ENCODE measurements around the gene RIN3. TPM values are rescaled to one million over a fixed set of nuclear protein-coding genes. Genes with fewer than 3 reads are reported as not detected.
"Not testable (repeated sequence)": the region's sequence is repeated elsewhere in the genome, so short reads cannot be mapped to it uniquely, and the experiment has no call there.

The RIN3 gene
- total RNA-seq, 1 experiment from 2014 or later: 1.5 TPM

GRCh38 chr14:92534932-92535643, 21.5 kb downstream of the RIN3 start:
- no peak overlapping the region for H2AFZ ChIP-seq (ENCODE audit: low read length)
- H4K5ac ChIP-seq (ENCODE audit: insufficient read length, low read depth, low read length): no peak overlapping the region
- no peak overlapping the region for H3K4ac ChIP-seq (ENCODE audit: low read depth, low read length)
- H3K23ac ChIP-seq (ENCODE audit: insufficient read length, low read depth, low read length): no peak overlapping the region
- H3K79me1 ChIP-seq (ENCODE audit: insufficient read depth, low read depth, low read length, poor library complexity, severe bottlenecking): no peaks in the 10 kb centered on the region
- no peak overlapping the region for H3K56ac ChIP-seq (ENCODE audit: insufficient read length, low read depth, low read length)
- no peak overlapping the region for H2BK12ac ChIP-seq (ENCODE audit: insufficient read length, low read depth, low read length)
- no peak overlapping the region for H3K14ac ChIP-seq (ENCODE audit: insufficient read depth, low read length)
- no peak overlapping the region for H3K4me3 Mint-ChIP-seq
- no peak for DNase-seq
- H3K27ac Mint-ChIP-seq: no peak overlapping the region
- H3K23me2 ChIP-seq (ENCODE audit: insufficient read length, low read depth, low read length, poor library complexity, severe bottlenecking): no peaks in the 10 kb centered on the region
- no peak overlapping the region for H2BK15ac ChIP-seq (ENCODE audit: low read depth, low read length)
- no peak for TF ChIP-seq CTCF (conservative IDR thresholded peaks at IDR 0.05)
- H4K91ac ChIP-seq (ENCODE audit: insufficient read length, low read depth, low read length): no peak overlapping the region
- no peaks in the 10 kb centered on the region; the same call in 1 of the 2 replicates for H3K4me1 ChIP-seq (ENCODE audit: insufficient read depth, low read length)
- peaks cover 13 to 14% of the 10 kb centered on the region in 2 experiments for H3K4me1 Mint-ChIP-seq
- no peak overlapping the region for H2BK20ac ChIP-seq (ENCODE audit: low read depth, low read length, poor library complexity, severe bottlenecking)
- H4K20me1 ChIP-seq (ENCODE audit: control insufficient read depth, insufficient read depth, insufficient read length): no peaks in the 10 kb centered on the region
- no peak overlapping the region for H2BK5ac ChIP-seq (ENCODE audit: insufficient read length, low read length)
- H2AK5ac ChIP-seq (ENCODE audit: insufficient read length, low read length): no peak overlapping the region
- no peak overlapping the region for H2BK120ac ChIP-seq (ENCODE audit: low read depth, low read length, poor library complexity, severe bottlenecking)
- H3K18ac ChIP-seq (ENCODE audit: insufficient read length, low read depth, low read length): no peak overlapping the region
- H3K27ac ChIP-seq (ENCODE audit: insufficient read length, low read depth, low read length): no peak overlapping the region
- H4K8ac ChIP-seq (replicated peaks; ENCODE audit: insufficient read length, low read depth, low read length): no peak overlapping the region
- H3K36me3 Mint-ChIP-seq (ENCODE audit: insufficient read depth in 1 of 3, low read depth in 3 of 3): no peaks in the 10 kb centered on the region
- H3T11ph ChIP-seq (ENCODE audit: low read length): no peak overlapping the region
- H3K9me3 ChIP-seq (ENCODE audit: control insufficient read depth, low read depth, low read length): no peaks in the 10 kb centered on the region
- no peaks in the 10 kb centered on the region for H3K9me3 Mint-ChIP-seq
- no CpG with 5 or more reads among the region's 17 CpGs for WGBS (ENCODE audit: extremely low coverage, insufficient read length, low lambda C conversion rate)
- no peaks in the 10 kb centered on the region for H3K27me3 Mint-ChIP-seq (ENCODE audit: low read depth)
- no peaks in the 10 kb centered on the region for H3K79me2 ChIP-seq (ENCODE audit: insufficient read depth, low read length)
- H3K9ac ChIP-seq (ENCODE audit: extremely low read depth, insufficient read length, low read length): no peak overlapping the region
- no peak overlapping the region for H3K4me2 ChIP-seq (ENCODE audit: insufficient read depth, insufficient read length, low read length)
- no peaks in the 10 kb centered on the region for H3K27me3 ChIP-seq (ENCODE audit: insufficient read depth, low read length)

GRCh38 chr14:92536231-92536630, 22.6 kb downstream of the RIN3 start:
- H3K23me2 ChIP-seq (ENCODE audit: insufficient read length, low read depth, low read length, poor library complexity, severe bottlenecking); H3K27me3 ChIP-seq (ENCODE audit: insufficient read depth, low read length); H3K9me3 ChIP-seq (ENCODE audit: control insufficient read depth, low read depth, low read length); H4K8ac ChIP-seq (replicated peaks; ENCODE audit: insufficient read length, low read depth, low read length); H2BK12ac ChIP-seq (ENCODE audit: insufficient read length, low read depth, low read length); H2BK120ac ChIP-seq (ENCODE audit: low read depth, low read length, poor library complexity, severe bottlenecking); DNase-seq; H3K9ac ChIP-seq (ENCODE audit: extremely low read depth, insufficient read length, low read length); H3K27ac Mint-ChIP-seq; H4K5ac ChIP-seq (ENCODE audit: insufficient read length, low read depth, low read length); H2BK15ac ChIP-seq (ENCODE audit: low read depth, low read length); H4K91ac ChIP-seq (ENCODE audit: insufficient read length, low read depth, low read length); H3K27me3 Mint-ChIP-seq (ENCODE audit: low read depth); H2AFZ ChIP-seq (ENCODE audit: low read length); H2BK5ac ChIP-seq (ENCODE audit: insufficient read length, low read length); H3K9me3 Mint-ChIP-seq; H3K4me1 ChIP-seq (ENCODE audit: insufficient read depth, low read length); H3K79me1 ChIP-seq (ENCODE audit: insufficient read depth, low read depth, low read length, poor library complexity, severe bottlenecking); H3T11ph ChIP-seq (ENCODE audit: low read length); H3K18ac ChIP-seq (ENCODE audit: insufficient read length, low read depth, low read length); H3K56ac ChIP-seq (ENCODE audit: insufficient read length, low read depth, low read length); H3K79me2 ChIP-seq (ENCODE audit: insufficient read depth, low read length); H3K27ac ChIP-seq (ENCODE audit: insufficient read length, low read depth, low read length); H3K4ac ChIP-seq (ENCODE audit: low read depth, low read length); H2AK5ac ChIP-seq (ENCODE audit: insufficient read length, low read length); H3K4me3 Mint-ChIP-seq; H3K14ac ChIP-seq (ENCODE audit: insufficient read depth, low read length); H3K4me2 ChIP-seq (ENCODE audit: insufficient read depth, insufficient read length, low read length); H2BK20ac ChIP-seq (ENCODE audit: low read depth, low read length, poor library complexity, severe bottlenecking); H3K36me3 Mint-ChIP-seq (ENCODE audit: insufficient read depth in 1 of 3, low read depth in 3 of 3); H4K20me1 ChIP-seq (ENCODE audit: control insufficient read depth, insufficient read depth, insufficient read length); H3K23ac ChIP-seq (ENCODE audit: insufficient read length, low read depth, low read length): not testable (repeated sequence)
- H3K4me1 Mint-ChIP-seq: peaks cover 16 to 17% of the 10 kb centered on the region in 2 experiments
- WGBS (ENCODE audit: extremely low coverage, insufficient read length, low lambda C conversion rate): no CpG with 5 or more reads among the region's 8 CpGs
